Dendritic cell treated with granulocyte-macrophage colony-stimulating factor and Interleukin-4, amounts not matched to agents 40 ng/mL and 50 ng/mL, for 4 days (primary cell): Measurements from ENCODE around the gene OR10H5.
"Not testable (repeated sequence)": the region's sequence is repeated elsewhere in the genome, so short reads cannot be mapped to it uniquely, and the experiment has no call there.

Experiments
- H3K27ac Mint-ChIP-seq: one replicate; pipeline ENCODE4 v1.8.0; 2022; ENCODE audit warnings: mild to moderate bottlenecking, mixed read lengths
- H3K27me3 Mint-ChIP-seq: one replicate; pipeline ENCODE4 v1.8.0; 2022; ENCODE audit warnings: mild to moderate bottlenecking, mixed read lengths
- H3K36me3 Mint-ChIP-seq: one replicate; pipeline ENCODE4 v1.8.0; 2022; ENCODE audit warnings: low read depth, mixed read lengths
- H3K4me1 Mint-ChIP-seq: one replicate; pipeline ENCODE4 v1.8.0; 2022; ENCODE audit warnings: low read depth, mixed read lengths
- H3K4me3 Mint-ChIP-seq: one replicate; pipeline ENCODE4 v1.8.0; 2022; ENCODE audit warnings: mild to moderate bottlenecking, moderate library complexity, mixed read lengths
- H3K9me3 Mint-ChIP-seq: one replicate; pipeline ENCODE4 v1.8.0; 2022; ENCODE audit warnings: mixed read lengths
- intact Hi-C: fragments of 100-400 bp; cut with micrococcal nuclease; formaldehyde crosslinking; loops from one replicate; pipeline ENCODE4 v1.15.0; 2022

The OR10H5 gene

DNA sequence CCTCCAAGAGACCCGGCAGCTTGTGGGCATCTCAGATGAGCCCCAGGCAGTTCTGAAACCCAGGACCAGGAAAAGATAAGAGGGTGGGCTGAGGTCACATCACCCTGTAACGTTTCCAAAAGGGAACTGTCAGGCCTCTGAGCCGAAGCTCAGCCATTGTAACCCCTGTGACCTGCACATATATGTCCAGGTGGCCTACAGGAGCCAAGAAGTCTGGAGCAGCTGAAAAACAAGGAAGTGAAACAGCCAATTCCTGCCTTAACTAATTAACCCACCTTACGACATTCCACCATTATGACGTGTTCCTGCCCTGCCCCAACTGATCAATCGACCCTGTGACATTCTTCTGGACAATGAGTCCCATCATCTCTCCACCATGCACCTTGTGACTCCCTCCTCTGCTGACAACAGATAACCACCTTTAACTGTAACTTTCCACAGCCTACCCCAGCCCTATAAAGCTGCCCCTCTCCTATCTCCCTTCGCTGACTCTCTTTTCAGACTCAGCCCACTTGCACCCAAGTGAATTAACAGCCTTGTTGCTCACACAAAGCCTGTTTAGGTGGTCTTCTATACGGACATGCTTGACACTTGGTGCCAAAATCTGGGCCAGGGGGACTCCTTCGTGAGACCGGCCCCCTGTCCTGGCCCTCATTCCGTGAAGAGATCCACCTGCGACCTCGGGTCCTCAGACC is 41.3 kb downstream of the OR10H5 start:
- H3K4me3 Mint-ChIP-seq, H3K9me3 Mint-ChIP-seq, H3K4me1 Mint-ChIP-seq, H3K27me3 Mint-ChIP-seq, intact Hi-C loops, H3K27ac Mint-ChIP-seq, H3K36me3 Mint-ChIP-seq: not testable (repeated sequence)

DNA sequence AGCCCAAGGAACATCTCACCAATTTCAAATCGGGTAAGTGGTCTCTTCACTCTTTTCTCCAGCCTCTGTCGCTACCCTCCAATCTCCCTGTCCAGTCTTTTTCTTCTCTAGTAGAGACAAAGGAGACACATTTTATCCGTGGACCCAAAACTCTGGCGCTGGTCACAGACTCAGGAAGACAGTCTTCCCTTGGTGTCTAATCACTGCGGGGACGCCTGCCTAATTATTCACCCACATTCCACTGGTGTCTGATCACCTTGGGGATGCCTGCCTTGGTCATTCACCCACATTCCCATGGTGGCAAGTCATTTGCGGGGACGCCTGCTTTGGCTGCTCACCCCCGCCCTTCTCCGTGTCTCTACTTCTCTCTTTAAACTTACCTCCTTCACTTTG is 41.8 kb downstream of the OR10H5 start:
- H3K27me3 Mint-ChIP-seq = peaks cover 3% of the 10 kb centered on the region
- peaks cover 6% of the 10 kb centered on the region for H3K4me1 Mint-ChIP-seq
- H3K4me3 Mint-ChIP-seq = no peak overlapping the region
- H3K9me3 Mint-ChIP-seq = no peaks in the 10 kb centered on the region
- intact Hi-C loops = no loop called here
- H3K27ac Mint-ChIP-seq = no peak overlapping the region
- no peaks in the 10 kb centered on the region for H3K36me3 Mint-ChIP-seq

DNA sequence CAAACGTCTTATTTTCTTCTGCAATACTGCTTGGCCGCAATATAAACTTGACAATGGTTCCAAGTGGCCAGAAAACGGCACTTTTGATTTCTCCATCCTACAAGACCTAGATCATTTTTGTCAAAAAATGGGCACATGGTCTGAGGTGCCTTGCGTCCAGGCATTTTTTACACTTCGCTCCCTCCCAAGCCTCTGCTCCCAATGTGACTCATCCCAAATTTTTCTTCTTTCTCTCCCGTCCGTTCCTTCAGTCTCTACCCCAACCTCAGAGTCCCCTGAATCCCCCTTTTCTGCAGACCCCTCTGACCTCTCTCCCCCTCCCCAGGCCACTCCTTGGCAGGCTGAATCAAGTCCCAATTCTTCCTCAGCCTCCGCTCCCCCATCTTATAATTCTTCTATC is 42.3 kb downstream of the OR10H5 start:
- H3K4me3 Mint-ChIP-seq = no peak overlapping the region
- no peaks in the 10 kb centered on the region for H3K9me3 Mint-ChIP-seq
- intact Hi-C loops = no loop called here
- peaks cover 6% of the 10 kb centered on the region for H3K4me1 Mint-ChIP-seq
- no peak overlapping the region for H3K27ac Mint-ChIP-seq
- H3K36me3 Mint-ChIP-seq = no peaks in the 10 kb centered on the region
- H3K27me3 Mint-ChIP-seq = peaks cover 3% of the 10 kb centered on the region

DNA sequence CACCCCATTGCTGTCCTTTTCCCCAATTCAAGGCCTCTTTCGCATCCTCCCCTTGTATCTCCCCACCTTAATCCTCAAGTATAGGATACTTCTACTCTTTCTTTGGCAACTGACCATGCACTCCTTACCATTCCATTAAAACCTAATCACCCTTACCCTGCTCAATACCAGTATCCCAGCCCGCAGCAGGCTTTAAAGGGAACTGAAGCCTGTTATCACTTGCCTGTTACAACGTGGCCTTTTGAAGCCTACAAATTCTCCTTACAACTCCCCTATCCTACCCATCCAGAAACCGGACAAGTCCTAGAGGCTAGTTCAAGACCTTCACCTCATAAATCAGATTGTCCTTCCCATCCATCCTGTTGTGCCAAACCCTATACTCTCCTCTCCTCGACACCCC is 44.2 kb downstream of the OR10H5 start:
- Mint-ChIP-seq H3K27me3 (peaks cover 3% of the 10 kb centered on the region), H3K4me1 (peaks cover 15% of the 10 kb centered on the region), H3K9me3 (no peaks in the 10 kb centered on the region)

DNA sequence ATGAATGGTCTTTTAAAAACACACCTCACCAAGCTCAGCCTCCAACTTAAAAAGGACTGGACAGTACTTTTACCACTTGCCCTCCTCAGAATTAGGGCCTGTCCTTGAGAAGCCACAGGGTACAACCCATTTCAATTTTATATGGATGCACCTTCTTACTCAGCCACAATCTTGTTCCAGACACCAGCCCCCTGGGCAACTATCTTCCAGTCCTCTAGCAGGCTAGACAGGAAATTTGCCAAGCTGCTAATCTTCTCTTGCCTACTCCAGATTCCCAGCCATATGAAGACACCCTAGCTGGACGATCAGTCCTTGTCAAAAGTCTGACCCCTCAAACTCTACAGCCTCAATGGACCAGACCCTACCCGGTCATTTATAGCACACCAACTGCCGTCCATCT is 46.8 kb downstream of the OR10H5 start:
- H3K4me3 Mint-ChIP-seq, H3K9me3 Mint-ChIP-seq, H3K27me3 Mint-ChIP-seq, H3K36me3 Mint-ChIP-seq, intact Hi-C loops, H3K27ac Mint-ChIP-seq: not testable (repeated sequence)
- peaks cover 23% of the 10 kb centered on the region for H3K4me1 Mint-ChIP-seq

More for the DNA sequence above, 44.2 kb downstream of the OR10H5 start:
- intact Hi-C loops = no loop called here
- no peak overlapping the region for H3K27ac Mint-ChIP-seq
- no peaks in the 10 kb centered on the region for H3K36me3 Mint-ChIP-seq
- no peak overlapping the region for H3K4me3 Mint-ChIP-seq

DNA sequence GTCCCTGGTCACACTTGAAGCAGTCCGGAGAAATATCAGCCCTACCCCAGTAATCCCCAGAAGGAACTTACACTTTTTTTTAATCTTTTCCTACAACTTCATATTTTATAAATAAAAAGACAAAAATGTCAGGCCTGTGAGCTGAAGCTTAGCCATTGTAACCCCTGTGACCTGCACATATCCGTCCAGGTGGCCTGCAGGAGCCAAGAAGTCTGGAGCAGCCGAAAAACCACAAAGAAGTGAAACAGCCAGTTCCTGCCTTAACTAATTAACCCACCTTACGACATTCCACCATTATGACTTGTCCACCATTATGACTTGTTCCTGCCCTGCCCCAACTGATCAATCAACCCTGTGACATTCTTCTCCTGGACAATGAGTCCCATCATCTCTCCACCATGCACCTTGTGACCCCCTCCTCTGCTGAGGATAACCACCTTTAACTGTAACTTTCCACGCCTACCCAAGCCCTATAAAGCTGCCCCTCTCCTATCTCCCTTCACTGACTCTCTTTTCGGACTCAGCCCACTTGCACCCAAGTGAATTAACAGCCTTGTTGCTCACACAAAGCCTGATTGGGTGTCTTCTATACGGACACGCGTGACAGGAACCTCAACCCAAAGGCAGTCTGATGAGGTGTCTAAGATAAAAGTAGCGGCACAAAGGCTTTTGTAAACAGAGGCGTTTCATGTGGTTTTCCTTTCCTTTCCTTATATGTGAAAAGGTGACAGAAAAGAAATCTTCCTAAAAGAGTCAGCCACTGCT is 48.3 kb downstream of the OR10H5 start:
- H3K4me3 Mint-ChIP-seq = peak overlapping the region; percentile 82
- intact Hi-C loops, H3K27me3 Mint-ChIP-seq, H3K36me3 Mint-ChIP-seq, H3K9me3 Mint-ChIP-seq: not testable (repeated sequence)
- peak overlapping the region; percentile 94 for H3K27ac Mint-ChIP-seq
- peaks cover 23% of the 10 kb centered on the region for H3K4me1 Mint-ChIP-seq

DNA sequence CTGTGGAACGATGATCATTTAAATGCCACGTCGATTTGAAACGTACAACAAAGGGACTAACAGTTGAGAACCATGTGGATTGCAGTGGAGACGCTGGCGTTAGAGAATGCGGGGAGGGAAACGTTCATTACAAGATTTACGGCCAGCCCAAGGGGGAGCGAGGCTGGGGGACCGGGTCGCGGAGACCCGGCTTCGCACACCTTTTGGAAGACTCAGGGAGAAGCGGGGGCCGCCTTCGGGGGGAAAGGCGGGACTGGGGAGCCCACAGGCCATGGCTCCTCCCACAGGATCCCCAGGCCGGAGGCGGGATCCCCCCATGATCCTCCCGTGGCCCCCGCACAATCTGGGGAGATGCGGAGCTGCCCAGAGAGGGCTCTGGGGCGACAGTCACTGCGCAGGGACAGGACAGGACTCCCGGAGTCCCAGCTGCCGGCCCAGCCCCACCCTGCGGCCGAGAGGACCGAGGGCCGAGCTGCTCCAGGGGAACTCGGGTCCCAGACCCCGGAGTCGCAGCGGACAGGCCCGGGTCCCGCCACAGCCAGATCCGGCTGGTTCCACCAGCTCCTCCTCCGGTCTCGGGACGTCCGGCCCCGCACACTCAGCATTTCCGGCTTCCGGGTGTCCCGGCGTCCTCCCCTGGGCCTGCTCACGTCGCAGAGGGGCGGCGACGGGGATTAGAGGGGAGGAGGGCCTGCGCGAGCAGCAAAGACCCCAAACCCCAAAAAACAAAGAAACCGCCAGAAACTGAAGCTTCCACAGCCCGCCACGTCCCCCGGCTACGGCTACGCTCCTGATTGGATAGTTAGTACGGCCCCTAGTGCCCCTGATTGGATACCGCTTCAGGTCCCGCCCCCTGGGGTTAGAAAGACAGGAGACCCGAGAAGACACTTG is 49.1 kb downstream of the OR10H5 start:
- Mint-ChIP-seq H3K4me1 (peaks cover 23% of the 10 kb centered on the region), H3K9me3 (no peaks in the 10 kb centered on the region), H3K27me3 (no peaks in the 10 kb centered on the region), H3K4me3 (peak overlapping the region; percentile 82), H3K27ac (peak overlapping the region; percentile 94), H3K36me3 (no peaks in the 10 kb centered on the region)
- intact Hi-C loops = no loop called here

DNA sequence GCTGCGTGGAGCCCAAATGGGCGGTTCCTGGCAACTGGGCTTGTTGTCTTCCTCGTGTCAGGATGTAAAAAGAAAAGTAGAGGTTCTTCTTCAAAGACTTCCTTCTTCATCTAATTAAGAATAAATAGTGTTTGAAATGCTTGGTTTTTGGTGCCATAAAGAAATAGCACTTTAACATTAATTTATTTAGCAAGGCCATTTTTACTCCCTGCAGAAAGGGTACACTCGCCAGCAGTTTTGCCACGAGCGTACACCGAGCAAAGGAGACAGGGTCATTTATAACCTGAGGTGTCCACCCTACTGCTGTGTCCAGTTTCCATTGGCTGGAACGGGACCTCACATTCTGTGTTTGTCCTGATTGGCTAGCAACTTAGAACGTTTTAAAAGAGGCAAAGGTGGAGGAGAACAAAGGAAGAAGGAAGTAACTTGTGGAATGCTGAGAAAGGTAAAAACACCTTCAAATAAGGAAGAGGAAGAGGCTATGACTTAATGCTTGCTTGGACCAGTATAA is 49.8 kb downstream of the OR10H5 start:
- intact Hi-C loops = no loop called here
- H3K27me3 Mint-ChIP-seq = no peaks in the 10 kb centered on the region
- peak overlapping the region; percentile 82 for H3K4me3 Mint-ChIP-seq
- no peaks in the 10 kb centered on the region for H3K9me3 Mint-ChIP-seq
- H3K36me3 Mint-ChIP-seq = no peaks in the 10 kb centered on the region
- peaks cover 23% of the 10 kb centered on the region for H3K4me1 Mint-ChIP-seq
- peak overlapping the region; percentile 94 for H3K27ac Mint-ChIP-seq

DNA sequence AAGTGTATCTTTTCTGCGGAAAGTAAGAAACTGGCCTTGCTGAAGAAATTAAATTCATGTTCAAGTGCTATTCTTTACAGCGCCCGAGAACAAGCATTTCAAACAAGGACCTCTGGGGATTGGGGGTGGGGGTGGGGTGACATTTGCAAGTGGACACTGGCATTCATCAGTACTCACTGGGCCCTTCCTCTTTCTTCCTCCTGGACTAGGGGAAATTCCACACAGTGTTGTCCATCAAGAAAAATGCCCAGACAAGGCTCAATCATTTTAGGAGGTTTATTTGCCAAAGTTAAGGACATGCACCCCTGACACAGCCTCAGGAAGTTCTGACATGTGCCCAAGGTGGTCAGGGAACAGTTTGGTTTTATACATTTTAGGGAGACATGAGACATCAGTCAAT is 50.9 kb downstream of the OR10H5 start:
- peaks cover 23% of the 10 kb centered on the region for H3K4me1 Mint-ChIP-seq
- H3K27ac Mint-ChIP-seq = peak overlapping the region; percentile 43
- H3K9me3 Mint-ChIP-seq = no peaks in the 10 kb centered on the region
- intact Hi-C loops = no loop called here
- no peak overlapping the region for H3K4me3 Mint-ChIP-seq
- H3K36me3 Mint-ChIP-seq = no peaks in the 10 kb centered on the region
- H3K27me3 Mint-ChIP-seq = no peaks in the 10 kb centered on the region

DNA sequence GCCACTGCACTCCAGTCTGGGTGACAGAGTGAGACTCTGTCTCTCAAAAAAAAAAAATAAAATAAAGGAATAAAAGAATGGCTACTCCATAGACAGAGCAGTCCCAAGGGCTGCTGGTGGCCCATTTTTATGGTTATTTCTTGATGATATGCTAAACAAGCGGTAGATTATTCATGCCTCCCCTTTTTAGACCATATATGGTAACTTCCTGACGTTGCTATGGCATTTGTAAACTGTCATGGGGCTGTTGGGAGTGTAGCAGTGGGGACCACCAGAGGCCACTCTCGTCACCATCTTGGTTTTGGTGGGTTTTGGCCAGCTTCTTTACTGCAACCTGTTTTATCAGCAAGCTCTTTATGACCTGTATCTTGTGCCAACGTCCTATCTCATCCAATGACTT is 52.4 kb downstream of the OR10H5 start:
- intact Hi-C loops, H3K4me3 Mint-ChIP-seq, H3K9me3 Mint-ChIP-seq, H3K27me3 Mint-ChIP-seq, H3K27ac Mint-ChIP-seq, H3K36me3 Mint-ChIP-seq: not testable (repeated sequence)
- H3K4me1 Mint-ChIP-seq = peaks cover 28% of the 10 kb centered on the region

DNA sequence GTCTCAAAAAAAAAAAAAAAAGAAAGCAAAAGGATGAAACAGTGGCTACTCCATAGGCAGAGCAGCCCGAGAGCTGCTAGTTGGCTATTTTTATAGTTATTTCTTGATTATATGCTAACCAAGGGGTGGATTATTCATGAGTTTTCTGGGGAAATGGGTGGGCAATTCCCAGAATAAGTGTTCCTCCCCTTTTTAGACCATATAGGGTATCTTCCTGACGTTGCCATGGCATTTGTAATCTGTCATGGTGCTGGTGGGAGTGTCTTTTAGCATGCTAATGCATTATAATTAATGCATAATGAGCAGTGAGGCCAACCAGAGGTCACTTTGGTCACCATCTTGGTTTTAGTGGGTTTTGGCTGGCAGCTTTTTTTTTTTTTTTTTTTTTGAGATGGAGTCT is 53.4 kb downstream of the OR10H5 start:
- intact Hi-C loops = no loop called here
- Mint-ChIP-seq H3K9me3 (no peaks in the 10 kb centered on the region), H3K27ac (no peak overlapping the region), H3K4me1 (peaks cover 32% of the 10 kb centered on the region), H3K36me3 (no peaks in the 10 kb centered on the region), H3K4me3 (no peak overlapping the region), H3K27me3 (peaks cover 3% of the 10 kb centered on the region)

DNA sequence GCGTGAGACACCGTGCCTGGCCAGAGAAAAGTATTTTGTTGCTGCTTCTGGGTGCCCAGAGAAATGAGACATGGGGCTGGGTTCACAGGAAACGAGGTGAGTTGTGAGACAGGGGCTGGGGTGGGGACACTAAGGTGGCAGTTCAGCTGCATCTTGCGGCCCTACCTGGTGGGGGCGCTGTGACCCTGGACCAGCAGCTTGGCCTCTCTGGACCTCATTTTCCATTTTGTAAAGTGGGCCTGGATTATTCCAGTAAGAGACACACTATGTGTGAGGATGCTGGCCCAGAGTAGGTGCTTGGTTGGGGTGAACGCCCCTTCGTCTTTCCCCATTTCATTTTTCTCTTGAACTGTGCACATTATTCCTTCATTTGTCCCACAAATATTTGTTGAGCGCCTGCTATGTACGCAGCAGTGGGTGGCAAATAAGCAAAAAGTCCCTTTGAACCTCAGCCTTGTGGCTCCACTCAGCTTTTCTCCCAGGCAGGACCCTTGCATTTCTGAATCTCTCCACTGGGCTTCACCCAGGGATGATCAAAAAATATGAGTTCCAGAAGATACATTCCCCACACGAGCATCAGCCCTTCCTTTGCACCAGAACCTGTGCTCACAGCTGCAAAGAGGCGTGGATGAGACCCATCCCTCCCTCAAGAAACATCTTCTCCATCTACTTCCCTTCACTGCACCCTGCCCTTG is 54.6 kb downstream of the OR10H5 start:
- no peaks in the 10 kb centered on the region for H3K9me3 Mint-ChIP-seq
- intact Hi-C loops = no loop called here
- H3K27ac Mint-ChIP-seq = no peak overlapping the region
- peaks cover 28% of the 10 kb centered on the region for H3K4me1 Mint-ChIP-seq
- H3K4me3 Mint-ChIP-seq = no peak overlapping the region
- H3K36me3 Mint-ChIP-seq = no peaks in the 10 kb centered on the region
- peaks cover 3% of the 10 kb centered on the region for H3K27me3 Mint-ChIP-seq

DNA sequence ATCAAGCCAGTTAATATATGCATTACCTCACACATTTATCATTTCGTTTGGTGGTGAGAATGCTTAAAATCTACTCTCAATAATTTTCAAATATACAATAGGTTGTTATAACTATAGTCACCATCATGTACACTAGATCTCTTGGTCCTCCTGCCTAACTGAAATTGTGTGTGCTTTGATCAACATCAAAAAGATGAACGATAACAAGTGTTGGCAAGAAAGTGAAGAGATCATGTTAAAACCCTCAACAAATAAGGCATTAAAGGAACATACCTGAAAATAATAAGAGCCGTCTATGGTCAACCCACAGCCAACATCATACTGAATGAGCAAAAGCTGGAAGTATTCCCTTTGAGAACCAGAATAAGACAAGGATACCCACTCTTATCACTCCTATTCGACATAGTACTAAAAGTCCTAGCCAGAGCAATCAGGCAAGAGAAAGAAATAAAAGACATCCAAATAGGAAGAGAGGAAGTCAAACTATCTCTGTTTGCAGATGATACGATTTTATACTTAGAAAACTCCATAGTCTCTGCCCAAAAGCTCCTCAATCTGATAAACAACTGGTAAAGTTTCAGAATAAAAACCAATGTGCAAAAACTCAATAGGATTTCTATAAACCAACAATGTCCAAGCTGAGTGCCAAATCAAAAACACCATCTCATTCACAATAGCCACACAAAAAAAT is 55.9 kb downstream of the OR10H5 start:
- Mint-ChIP-seq H3K4me3 (no peak overlapping the region), H3K27me3 (peaks cover 4% of the 10 kb centered on the region), H3K4me1 (peaks cover 18% of the 10 kb centered on the region), H3K36me3 (no peaks in the 10 kb centered on the region), H3K27ac (no peak overlapping the region), H3K9me3 (no peaks in the 10 kb centered on the region)
- intact Hi-C loops = no loop called here
